COLO829 (cell line): ENCODE data around the gene TSBP1.
A peak's percentile ranks its signal among the peaks of the same experiment; 100 is the strongest.

Experiments
- DNase-seq: peaks from one replicate; pipeline ENCODE4 v3.0.0; 2012; ENCODE audit warnings: low spot score

Gene TSBP1

DNA sequence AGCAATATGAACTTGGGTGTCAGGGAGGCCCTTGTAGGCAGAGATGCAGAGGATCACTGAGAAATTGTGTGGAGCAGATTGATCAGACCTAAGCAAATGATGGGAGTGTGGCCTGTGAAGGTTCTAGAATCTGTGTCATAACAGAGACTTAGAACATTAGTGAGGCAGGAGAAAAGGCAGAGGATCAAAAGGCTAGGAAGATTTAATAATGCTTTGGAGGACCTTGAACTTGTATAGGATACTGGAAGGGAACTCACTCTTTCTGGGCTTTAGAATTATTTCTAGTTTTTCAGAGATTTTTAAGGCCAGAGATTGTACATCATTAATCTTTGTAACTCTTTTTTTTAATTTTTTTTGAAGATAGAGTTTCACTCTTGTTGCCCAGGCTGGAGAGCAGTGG lies at the start of gene TSBP1:
TSBP1 (minus strand) TSS at position 101 of the 400 bp plus-strand sequence. CDS start 197 bp downstream, outside the sequence.
- no peak for DNase-seq

DNA sequence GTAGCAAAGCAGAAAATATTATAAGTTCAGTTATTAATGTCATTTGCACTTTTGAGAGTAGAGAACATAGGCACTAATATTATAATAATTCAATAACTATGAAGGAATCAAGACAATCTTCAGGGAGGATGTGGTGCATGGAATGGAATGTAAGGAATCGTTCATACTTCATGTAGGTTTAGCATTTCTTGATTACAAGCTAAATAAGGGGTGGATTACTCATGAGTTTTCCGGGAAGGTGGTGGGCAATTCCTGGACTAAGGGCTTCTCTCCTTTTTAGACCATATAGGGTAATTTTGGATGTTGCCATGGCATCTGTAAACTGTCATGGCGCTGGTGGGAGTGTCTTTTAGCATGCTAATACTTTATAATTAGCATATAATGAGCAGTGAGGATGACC lies 44.3 kb upstream of the TSBP1 start:
- no peak for DNase-seq

- peak; percentile 38 for DNase-seq
These were observed 43.9 kb upstream of the TSBP1 start for GRCh38 chr6:32415521-32416019.

DNA sequence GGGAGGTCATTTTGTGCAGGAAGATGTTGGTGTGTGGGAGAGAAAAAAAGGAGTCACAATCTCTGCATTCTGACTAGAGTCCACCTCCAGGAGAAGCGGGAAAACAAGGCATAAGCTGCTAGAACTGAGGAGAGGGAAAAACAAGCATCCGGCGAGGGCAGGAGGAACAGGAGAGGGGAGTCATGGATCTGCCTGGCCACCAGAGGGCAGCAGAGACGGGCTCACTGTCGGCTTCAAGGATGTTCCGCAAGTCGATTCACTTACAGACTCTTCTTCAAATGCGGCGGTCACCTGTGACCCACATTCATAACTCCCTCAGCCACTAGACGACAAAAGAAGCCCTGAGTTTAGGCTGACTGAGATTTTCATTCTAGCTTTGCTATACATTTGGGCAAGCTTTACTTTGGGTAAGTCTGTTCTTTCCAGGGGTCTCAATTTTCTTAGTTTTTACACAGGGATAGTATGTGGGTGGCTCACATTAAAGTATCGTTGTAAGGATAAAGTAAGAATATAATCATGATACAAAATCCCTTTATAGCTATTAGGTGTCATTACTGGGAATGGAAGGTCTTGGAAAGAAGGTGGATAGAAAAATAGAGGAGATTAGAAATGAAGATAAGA lies 41.8 kb upstream of the TSBP1 start:
- peak; percentile 62 for DNase-seq

DNA sequence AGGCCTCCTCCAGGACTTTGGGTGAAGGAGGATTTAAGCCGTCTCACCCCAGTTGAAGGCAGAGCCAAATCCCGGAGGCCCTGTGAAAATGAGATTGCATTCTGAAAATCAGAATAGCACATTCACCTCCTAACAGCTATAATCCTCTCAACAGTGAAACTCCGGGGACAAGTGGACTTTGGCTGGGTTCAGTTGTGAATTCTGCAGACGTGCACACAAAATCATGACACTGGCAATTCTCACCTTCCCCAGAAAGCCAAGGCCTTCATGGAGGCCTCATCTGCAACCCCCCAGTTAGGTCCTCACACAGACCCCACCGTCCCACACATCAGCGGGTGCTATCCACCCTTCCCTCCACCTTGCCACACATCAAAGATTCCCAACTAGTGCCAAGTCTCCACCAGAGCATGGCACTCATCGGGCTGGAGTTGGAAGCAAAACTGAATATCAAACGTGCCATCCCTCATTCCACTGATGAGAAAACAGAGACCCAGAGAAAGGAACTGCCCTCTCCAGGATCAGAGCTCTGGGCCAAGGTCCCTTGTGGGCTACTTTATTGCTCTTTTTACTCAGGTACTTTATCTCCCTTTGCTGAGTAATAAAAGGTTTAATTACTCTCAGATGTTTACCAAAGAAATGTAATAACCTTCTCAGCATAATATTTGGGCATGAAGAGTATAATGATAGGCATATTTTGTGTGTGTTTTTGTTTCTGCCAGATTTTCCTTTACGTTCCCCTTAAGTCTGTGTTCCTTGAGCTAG lies 40.0 kb upstream of the TSBP1 start:
- DNase-seq: no peak

GRCh38 chr6:32410906-32411305 lies 39.2 kb upstream of the TSBP1 start:
- no peak for DNase-seq

DNA sequence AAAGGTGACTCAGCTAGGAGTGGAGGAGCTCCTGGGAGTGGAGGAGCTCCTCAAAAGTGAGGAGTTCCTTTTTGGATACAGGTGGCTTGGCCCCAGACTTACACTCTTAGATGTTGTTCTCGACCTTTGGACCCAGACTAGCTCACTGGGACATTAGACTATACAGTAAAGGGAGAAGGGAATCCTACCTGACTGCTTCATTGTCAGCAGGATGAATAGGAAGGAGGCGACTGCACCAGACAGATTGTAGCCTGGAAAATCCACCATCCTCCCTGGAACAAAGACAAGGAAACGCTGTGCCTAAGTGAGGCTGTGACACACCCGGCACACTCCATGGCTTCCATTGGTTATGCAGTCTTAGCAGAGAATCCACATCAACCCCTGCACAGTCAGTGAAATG lies 35.2 kb upstream of the TSBP1 start, which contains the start of gene BTNL2:
BTNL2 (minus strand) TSS at position 325 of the 400 bp plus-strand sequence; CDS start at position 267, 58 bp downstream.
- no peak for DNase-seq

DNA sequence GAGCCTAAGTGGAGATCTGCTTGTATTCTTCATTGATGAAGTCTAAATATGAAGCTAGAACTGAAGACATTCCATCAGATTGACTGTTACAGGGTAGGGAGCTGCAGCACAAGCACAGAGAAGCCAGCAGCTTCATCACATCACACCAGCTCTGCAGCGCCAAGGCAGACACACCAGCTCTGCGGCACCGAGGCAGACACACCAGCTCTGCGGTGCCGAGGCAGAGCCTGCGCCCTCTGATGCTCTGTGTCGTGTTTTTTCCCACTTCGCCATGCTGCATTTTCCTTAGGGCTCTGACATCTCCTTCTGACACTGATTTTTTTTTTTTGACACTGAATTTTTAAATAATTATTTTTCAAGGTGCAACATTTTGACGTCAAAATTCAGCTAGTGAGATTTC lies 34.5 kb upstream of the TSBP1 start:
- DNase-seq: no peak

DNA sequence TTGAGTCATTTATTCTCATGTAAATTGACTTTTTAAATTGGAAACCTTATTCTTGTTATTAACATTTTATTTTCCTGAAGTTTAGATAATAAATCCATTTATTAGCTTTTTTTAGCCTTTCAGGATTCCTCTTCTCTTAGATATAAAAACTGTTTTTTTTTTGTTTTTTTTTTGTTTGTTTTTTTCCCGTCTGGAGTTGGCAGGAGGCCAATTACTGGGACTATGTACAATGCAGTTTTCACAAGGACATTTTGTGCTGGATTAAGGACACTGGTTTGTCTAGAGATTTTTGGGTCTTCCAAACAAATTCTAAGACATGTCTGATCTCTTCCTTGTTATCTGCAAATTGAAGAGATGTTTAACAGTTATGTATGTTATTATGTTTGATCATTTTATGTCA lies 34.0 kb upstream of the TSBP1 start:
- DNase-seq: no peak

GRCh38 chr6:32402812-32403211 lies 31.1 kb upstream of the TSBP1 start:
- no peak for DNase-seq

DNA sequence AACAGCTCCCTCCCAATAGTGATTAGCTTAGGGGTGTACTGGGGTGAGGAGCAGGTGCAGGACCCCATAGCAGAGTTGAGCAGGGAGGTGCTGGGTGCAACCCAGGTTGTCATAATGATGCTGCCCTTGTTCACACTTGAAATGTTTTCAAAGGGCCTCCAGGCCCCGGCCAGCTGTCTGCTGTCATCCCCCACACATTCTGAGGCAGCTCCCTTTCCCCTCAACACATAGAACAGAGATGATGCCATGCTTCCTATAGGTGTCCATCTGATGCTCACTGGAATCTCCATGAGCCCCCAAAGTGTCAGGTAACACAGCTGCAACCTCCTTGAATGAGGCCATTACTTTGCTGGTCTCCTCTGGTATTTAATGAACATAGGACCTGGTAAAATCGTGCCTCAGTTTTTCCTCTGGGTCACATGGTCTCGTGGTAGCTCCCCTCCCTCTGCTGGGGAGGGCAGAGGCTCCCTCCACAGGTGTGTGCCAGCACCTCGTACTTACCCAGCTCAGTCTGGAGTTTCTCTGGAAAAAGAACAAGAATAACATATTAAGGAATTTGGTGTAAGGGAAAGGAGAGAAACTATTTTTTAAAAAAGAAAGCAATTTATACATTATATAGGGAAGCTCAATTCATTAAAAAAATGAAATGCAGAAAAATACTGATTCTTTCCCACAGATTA lies 29.7 kb upstream of the TSBP1 start:
- no peak for DNase-seq

DNA sequence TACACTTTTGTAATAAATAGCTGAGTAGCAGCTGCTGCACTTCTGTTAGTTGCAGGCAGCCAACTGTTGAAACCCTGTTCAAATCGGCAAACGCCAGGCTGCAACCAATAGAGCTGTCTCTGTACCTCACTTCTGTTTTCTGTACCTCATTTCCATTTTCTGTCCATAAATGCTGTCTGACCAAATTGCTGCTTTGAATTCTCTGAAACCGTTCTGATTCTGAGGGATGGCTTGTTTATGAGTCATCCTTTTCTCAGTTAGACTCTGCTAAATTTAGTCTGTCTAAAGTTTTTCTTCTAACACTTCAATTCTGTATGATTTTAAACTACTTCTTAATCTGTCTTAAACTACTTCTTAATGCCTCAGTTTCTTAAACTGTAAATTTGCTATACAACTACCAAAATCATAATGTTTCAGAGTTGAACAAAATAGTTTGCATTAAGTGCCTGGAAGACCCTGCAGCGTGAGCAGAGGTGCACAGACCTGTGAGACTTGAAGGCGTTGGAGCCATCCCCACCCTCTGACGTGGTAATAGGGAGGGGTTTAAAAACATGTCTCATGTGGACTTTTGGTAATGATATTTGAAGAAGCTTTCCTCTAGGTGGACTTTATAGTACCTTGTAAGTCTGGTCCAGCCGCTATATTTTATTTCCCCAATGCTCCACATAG lies 25.7 kb upstream of the TSBP1 start:
- no peak for DNase-seq

DNA sequence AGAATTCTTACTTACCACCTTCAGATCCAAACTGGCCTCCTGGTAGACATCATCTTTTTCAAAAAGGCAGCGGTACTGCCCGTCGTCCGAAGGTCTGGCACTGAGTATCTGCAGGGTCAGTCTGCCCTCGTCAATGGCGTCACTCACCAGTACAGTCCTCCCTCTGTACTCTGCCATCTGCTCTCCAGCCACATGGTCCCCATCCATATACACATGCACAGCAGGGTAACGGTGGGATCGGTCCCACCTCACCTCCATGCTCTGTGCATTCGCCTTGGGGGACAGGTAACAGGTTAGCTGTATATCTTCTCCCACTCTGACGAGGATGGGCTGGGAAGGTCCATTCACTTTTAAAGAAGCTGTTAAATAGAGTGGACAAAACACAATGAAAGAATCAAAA lies 24.3 kb upstream of the TSBP1 start:
- DNase-seq: no peak

DNA sequence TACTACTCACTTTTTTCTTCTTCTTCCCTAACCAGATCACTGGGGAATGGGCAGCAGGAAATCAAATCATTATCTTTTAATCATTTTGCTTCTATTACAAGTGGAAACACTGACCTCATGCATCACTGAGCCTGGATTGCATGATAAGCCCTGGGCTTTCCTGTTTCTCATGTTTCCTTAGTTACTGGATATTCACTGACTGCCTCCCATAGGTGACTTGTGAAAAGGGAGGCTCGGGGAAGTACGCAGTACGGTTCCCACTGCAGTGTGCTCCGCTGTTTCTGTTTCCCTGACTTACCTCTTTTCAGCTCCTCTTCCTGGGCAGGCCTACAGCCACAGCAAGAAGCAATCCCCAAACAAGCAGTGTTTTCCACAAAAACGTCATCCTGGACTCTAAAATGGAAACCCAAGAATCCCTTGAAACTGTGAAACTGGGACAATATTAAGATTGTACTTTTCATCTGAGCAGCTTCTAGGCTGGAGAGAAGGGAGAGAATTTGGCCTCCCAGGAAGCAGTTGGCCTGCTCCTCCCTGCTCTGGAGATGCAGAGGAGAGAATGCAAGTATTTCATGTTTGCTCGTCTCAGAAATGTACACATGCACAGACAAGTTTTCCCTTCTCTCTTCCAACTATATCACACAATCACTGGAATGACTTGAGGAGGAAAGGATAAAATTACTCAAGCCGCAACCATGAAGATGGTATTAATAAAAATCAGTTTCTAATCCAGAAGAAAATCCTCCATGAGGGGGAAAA lies 22.1 kb upstream of the TSBP1 start:
- DNase-seq: no peak

DNA sequence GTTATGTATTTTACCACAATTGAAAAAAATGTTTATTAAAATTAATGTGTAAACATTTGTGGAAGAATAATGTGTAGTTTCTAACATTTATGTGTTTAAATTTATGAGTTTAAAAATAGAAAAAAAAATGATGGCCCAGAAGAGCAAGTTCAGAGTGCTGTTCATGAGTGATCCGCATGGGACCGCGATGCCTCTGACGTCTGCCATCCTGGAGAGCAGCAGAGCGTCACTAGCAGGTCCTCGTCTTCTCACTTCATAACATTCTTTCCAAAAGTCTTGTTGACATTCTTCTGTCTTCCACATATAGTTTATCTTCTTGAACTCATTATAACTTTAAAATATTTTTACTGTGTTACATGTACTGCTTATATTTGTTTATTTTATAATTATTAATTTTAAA lies 19.8 kb upstream of the TSBP1 start:
- DNase-seq: no peak

DNA sequence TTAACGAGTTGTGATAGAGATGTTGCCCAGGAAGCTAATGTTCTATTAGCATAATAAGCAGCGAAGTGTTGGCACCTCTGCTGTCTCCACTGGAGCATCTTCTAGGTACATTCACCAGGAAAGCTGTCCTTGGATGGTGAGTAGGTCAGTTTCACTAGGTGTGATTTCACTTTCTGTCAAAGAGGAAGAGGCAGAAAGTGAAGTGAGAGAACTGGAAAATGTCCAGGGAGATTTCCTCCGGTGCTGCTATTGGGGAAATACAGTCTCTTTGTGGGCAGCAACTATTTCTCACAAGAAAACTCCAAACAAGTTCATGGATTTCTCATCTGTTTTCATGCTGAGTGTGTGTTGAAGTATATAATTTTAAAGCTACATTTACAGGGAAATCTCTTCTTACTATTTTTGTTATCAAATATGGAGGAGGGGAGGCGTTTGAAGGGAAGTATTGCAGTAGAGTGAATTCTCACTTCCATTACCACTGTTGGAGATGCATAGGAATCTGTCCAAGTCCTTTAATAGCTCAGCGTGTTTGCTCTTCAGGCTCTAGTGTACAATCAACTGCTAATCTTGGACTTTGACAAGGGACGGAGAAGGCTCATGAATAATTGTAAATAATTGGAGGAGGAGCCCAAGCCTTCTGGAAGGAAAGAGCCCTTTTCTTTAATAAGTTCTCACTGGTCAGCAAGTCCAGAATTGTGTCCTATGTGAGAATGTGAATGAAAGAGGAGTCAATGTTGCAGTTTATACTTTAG lies 16.1 kb upstream of the TSBP1 start:
- DNase-seq: no peak

- no peak for DNase-seq
These were observed 14.3 kb upstream of the TSBP1 start for GRCh38 chr6:32386040-32386439.

GRCh38 chr6:32382757-32383420 lies 11.2 kb upstream of the TSBP1 start:
- DNase-seq: no peak

GRCh38 chr6:32379545-32379944 lies 7.8 kb upstream of the TSBP1 start:
- DNase-seq: no peak
